Activated T-helper 9 cell treated with anti-CD3 and anti-CD28 coated beads, Interleukin-2, amount 50 U/mL, for 16 hours (primary cell): Measurements from ENCODE around the gene INPP5A.
"Not testable (repeated sequence)": the region's sequence is repeated elsewhere in the genome, so short reads cannot be mapped to it uniquely, and the experiment has no call there.

ENCODE experiments used
- DNase-seq: peaks from one replicate; pipeline ENCODE4 v3.0.0-alpha.2; 2020; ENCODE audit warnings: low read depth

The INPP5A gene

DNA sequence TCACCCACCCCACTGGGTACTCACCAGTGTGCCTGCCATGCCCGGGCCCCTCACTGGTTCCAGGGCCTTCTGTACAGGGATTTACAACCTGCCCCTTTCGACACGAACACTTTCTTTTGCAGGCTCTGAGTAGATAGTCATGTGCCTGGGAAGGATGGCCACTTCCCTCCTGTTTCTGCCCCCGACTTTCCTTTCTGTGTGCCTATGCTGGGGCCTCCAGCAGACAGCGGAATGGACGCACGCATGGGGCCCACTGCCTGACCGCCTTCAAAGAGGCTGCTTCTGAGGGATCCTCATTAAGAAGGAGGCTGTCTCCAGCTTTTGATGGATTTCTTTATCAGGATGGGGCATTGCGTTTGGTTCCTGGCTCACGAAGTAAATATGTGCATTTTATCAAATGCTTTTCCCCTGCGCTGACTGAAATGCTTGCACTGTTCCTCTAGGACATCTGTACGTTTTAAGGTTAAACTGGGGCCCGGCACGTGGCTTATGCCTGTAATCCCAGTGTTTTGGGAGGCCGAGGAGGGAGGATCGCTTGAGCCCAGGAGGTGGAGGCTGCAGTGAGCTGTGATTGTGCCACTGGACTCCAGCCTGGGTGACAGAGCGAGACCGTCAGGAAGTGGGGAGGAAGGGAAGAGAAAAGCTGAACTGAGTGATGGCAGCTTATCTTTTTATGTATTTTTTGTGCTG lies 277.7 kb downstream of the INPP5A start:
- DNase-seq: no peak

DNA sequence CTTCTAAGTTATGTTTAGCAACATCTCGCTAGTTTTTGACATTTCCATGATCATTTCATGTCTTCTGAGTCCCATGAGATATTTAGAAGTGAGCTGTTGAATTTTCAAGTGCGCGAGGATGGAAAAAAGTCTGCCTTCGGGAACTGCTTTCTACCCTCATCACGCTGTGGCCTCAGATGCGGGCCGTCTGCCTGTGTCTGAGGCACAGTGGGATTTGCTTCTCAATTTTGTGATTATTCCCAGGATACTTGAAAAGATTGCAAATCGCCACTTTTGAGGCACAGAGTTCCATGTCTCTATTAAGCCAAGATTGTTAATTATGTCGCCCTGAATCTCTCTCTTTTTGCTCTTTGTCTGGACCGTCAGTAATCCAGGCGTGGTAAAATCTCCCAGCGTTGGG lies 279.1 kb downstream of the INPP5A start:
- no peak for DNase-seq

DNA sequence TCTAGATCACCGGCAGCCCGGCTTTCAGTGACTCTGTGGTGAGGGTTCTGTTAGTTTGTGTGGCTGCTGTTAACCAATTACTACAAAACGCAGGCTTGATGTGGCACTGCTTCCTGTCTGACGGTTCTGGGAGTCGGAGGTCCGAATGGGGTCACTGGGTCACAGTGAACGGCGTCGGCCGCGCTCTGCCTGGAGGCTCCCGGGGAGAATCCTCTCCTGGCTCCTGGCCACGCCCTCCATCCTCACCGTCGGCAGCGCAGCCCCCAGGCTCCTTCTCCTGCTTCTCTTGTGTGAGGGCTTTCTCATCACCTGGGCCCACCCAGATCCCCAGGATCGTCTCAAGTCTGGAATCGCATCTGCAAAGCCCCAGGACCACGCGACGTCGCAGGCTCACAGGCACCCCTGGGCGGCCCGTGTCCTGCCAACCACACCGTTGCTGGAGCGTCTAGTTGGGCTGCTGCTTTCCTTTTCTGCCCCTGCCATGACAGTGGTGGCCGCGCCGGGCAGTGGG lies 280.2 kb downstream of the INPP5A start:
- DNase-seq: no peak

DNA sequence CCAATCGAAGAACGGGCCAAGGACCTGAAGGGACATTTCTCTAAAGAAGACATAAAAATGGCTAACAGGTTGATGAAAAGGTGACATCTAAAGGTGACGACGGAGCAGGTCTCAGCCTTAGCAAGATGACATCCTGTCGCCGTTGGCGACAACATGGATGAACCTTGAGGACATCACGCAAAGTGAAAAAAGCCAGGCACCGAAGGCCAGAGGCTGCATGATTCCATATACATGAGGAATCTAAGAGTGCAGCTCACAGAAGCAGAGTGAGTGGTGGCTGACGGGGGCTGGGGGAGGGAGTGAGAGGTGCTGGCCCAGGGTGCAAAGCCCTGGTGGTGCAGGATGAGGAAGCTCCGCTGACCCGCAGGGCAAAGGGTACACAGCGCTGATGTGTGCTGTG lies 282.5 kb downstream of the INPP5A start:
- DNase-seq: no peak

- not testable (repeated sequence) for DNase-seq
Observed at GRCh38 chr10:132825783-132826523, 288.4 kb downstream of the INPP5A start.

- no peak for DNase-seq
Observed at GRCh38 chr10:132826524-132827422, 289.2 kb downstream of the INPP5A start.

DNA sequence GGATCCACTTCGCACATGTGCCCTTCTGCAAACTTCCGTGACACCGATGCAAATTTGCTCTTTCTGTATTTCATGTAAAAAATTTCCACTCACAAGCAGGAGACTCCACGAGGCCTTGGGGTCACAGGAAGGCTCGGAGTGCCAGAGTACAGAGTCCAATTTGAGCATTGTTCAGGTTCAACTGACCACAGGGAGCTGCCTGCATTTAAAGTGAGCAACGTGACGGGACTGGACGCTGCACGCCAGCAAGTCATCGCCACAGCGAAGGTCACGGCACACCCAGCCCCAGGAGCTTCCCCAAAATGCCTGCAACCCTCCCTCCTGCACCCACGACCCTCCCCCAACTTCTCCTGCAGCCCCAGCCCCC lies 289.8 kb downstream of the INPP5A start:
- DNase-seq: no peak

DNA sequence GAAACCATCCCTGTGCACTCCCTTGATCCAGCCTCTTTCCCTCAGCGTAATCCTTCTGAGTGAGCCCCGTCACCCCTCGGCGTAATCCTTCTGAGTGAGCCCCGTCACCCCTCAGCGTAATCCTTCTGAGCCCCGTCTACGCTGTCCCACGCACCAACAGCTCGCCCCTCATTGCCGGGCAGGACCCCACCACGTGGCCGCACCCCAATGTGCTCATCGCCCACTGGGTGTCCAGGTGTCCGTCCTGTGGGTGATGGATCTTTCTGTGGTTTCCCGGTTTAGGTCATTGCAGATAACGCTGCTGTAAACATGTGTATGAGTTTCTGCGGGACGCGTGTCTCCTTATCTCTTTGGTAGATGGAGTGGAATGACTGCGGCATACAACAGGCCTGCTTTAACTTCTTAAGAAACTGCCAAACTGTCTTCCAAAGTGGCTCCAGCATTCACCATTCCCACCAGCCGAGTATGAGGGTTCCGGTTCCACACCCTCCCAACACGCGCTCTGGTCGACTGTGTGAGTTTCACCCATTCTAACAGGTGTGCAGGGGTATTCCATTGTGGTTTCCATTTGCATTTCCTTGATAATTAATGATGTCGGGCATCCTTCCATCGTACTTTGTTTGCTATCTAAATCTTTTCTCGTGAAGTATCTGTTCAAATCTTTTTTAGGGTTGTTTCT lies 290.4 kb downstream of the INPP5A start:
- DNase-seq: no peak

- DNase-seq: no peak
Observed at GRCh38 chr10:132828681-132829080, 291.1 kb downstream of the INPP5A start.

DNA sequence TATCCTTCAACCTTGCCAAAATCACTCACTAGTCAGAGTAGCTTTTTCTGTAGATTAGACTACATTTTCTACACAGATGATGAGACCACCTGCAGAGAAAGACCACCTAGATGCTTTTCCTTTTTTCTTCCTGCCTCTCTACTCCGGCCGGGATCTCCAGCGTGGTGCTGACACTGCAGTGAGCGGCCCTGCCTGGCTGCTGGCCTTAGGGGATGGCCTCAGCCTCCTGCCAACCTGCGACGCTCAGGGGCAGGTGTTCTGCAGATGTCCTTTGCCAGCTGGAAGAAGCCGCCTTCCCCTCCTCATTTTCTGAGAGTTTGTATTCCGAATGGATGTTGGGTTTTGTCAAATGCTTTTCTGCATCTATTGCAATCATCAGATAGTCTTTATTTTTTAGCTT lies 291.8 kb downstream of the INPP5A start:
- no peak for DNase-seq

GRCh38 chr10:132832186-132832969 lies 294.8 kb downstream of the INPP5A start:
- DNase-seq: no peak
